ENCODE data around the gene NUDT13.
"Not testable (repeated sequence)": the region's sequence is repeated elsewhere in the genome, so short reads cannot be mapped to it uniquely, and the experiment has no call there.

Gene NUDT13

GRCh38 chr10:73097305-73097670 is 13.0 kb upstream of the NUDT13 start:
- H3K4me3 ChIP-seq (replicated peaks; ENCODE audit: low read depth, low read length) = peak overlapping the region; percentile 99
- DNase-seq (ENCODE audit: extremely low read depth, low read depth) = no peak
- no peak for TF ChIP-seq CTCF (IDR thresholded peaks at IDR 0.05; ENCODE audit: low read depth, low read length, missing control alignments)

- TF ChIP-seq CTCF (IDR thresholded peaks at IDR 0.05; ENCODE audit: low read depth, low read length, missing control alignments) = no peak
- no peak overlapping the region for H3K4me3 ChIP-seq (replicated peaks; ENCODE audit: low read depth, low read length)
- no peak for DNase-seq (ENCODE audit: extremely low read depth, low read depth)
These were observed 11.1 kb upstream of the NUDT13 start for GRCh38 chr10:73099141-73099540.

GRCh38 chr10:73106301-73106700 is 4.0 kb upstream of the NUDT13 start:
- no peak for TF ChIP-seq CTCF (IDR thresholded peaks at IDR 0.05; ENCODE audit: low read depth, low read length, missing control alignments)
- no peak overlapping the region for H3K4me3 ChIP-seq (replicated peaks; ENCODE audit: low read depth, low read length)
- DNase-seq (ENCODE audit: extremely low read depth, low read depth) = no peak

DNA sequence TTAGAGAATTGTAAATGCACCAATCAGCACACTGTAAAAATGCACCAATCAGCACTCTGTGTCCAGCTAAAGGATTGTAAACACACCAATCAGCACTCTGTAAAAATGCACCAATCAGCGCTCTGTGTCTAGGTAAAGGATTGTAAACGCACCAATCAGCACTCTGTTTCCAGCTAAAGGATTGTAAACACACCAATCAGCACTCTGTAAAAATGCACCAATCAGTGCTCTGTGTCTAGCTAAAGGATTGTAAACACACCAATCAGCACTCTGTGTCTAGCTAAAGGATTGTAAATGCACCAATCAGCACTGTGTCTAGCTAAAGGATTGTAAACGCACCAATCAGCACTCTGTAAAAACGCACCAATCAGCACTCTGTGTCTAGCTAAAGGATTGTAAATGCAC is 1.0 kb upstream of the NUDT13 start:
- H3K4me3 ChIP-seq (replicated peaks; ENCODE audit: low read depth, low read length); DNase-seq (ENCODE audit: extremely low read depth, low read depth): not testable (repeated sequence)

DNA sequence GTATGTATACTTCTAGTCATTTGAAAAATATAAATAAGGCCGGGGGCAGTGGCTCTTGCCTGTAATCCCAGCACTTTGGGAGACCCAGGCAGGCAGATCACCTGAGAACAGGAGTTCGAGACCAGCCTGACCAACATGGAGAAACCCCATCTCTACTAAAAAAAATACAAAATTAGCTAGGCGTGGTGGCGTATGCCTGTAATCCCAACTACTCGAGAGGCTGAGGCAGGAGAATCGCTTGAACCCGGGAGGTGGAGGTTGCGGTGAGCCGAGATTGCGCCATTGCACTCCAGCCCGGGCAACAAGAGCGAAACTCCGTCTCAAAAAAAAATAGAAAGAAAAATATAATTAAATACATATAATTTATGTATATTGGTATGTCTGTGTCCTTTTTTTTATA is 1.8 kb downstream of the NUDT13 start:
- H3K4me3 ChIP-seq (replicated peaks; ENCODE audit: low read depth, low read length); DNase-seq (ENCODE audit: extremely low read depth, low read depth): not testable (repeated sequence)

GRCh38 chr10:73113551-73113950 is 3.3 kb downstream of the NUDT13 start:
- DNase-seq (ENCODE audit: extremely low read depth, low read depth) = no peak
- TF ChIP-seq CTCF (IDR thresholded peaks at IDR 0.05; ENCODE audit: low read depth, low read length, missing control alignments) = no peak
- no peak overlapping the region for H3K4me3 ChIP-seq (replicated peaks; ENCODE audit: low read depth, low read length)

DNA sequence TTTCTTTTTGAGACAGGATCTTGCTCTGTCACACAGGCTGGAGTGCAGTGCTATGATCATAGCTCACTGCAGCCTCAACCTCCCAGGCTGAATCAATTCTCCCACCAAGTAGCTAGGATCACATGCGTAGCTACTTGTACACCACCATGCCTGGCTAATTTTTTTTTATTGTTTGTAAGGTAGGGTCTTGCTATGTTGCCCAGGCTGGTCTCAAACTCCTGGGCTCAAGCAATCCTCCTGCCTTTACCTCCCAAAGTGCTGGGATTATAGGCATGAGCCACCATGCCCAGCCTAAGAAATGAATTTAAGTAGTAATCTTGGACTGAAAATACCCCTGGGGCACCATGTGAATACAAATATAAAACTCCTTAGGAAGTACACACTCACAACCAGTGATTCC is 5.8 kb downstream of the NUDT13 start:
- no peak overlapping the region for H3K4me3 ChIP-seq (replicated peaks; ENCODE audit: low read depth, low read length)
- DNase-seq (ENCODE audit: extremely low read depth, low read depth) = no peak
- no peak for TF ChIP-seq CTCF (IDR thresholded peaks at IDR 0.05; ENCODE audit: low read depth, low read length, missing control alignments)

DNA sequence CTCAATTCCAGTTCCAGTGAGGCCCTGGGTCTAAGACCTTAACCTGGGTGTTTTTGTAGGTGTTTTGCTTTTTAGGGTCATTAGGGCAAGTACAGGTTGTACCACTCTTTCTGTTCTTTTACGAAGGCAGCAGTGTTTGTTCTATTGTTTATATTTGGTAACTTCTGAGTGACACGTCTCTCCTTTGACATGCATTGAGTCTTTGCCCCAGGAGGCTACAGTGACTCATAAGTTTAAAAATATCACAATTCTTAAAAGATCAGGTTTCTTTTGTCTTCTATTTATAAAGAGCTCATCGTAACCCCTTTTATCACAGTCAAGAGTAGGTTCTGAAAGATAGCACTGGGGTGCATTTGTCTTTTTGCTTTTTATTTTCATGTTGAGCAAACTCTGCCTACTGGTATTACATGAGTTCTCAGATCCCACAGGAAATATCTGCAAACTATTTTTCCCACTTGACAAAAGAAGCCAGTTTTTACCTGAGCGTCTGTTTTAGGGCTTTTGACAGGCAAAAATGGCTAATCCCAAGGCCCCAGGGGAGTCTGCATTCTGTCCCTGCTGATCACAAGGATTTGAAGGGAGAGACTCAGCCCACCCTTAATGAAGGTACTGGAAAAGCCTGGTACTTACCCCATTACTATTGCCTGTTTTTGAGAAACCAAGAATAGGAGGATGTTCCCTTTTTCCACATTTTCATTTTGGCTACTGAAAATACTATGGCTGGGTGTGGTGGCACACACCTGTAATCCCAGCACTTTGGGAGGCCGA is 7.9 kb downstream of the NUDT13 start:
- H3K4me3 ChIP-seq (replicated peaks; ENCODE audit: low read depth, low read length) = no peak overlapping the region
- no peak for TF ChIP-seq CTCF (IDR thresholded peaks at IDR 0.05; ENCODE audit: low read depth, low read length, missing control alignments)
- no peak for DNase-seq (ENCODE audit: extremely low read depth, low read depth)

Data from HFF-Myc (cell line).